ENCODE data around the gene PIGBOS1. TPM values are rescaled to one million over a fixed set of nuclear protein-coding genes. Genes with fewer than 3 reads are reported as not detected.

PIGBOS1 gene
- total RNA-seq, 1 donor from 2014 or later, result 7.6 TPM

DNA sequence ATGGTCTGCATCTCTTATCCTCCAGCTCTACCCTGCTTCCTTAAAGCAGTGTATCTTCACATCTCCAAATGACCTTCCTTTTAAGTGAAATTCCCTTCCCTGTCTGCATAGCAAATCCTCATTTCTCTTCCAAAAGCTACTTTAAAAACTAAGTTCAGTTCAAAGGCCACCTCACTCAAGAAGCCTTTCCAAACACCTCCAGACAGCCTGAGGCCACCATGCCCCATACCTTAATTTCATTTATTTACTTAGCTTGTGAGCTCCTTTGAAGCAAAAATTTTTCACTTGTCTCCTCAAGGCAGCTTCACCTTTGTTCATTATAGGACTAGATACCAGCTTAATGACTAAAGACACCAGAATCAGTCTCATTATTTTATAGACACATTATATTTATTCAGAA, 39.5 kb upstream of the PIGBOS1 start:
- intact Hi-C loops (cut with micrococcal nuclease), result no loop called here
- no peak for DNase-seq
- Histone ChIP-seq H3K27me3 (ENCODE audit: low read depth) (no peaks in the 10 kb centered on the region), H3K36me3 (peaks cover 49% of the 10 kb centered on the region), H3K9me3 (replicated peaks) (no peaks in the 10 kb centered on the region), H3K27ac (replicated peaks) (no peak overlapping the region), H3K4me3 (no peak overlapping the region), H3K4me1 (no peaks in the 10 kb centered on the region)
- TF ChIP-seq, protein P1, sequence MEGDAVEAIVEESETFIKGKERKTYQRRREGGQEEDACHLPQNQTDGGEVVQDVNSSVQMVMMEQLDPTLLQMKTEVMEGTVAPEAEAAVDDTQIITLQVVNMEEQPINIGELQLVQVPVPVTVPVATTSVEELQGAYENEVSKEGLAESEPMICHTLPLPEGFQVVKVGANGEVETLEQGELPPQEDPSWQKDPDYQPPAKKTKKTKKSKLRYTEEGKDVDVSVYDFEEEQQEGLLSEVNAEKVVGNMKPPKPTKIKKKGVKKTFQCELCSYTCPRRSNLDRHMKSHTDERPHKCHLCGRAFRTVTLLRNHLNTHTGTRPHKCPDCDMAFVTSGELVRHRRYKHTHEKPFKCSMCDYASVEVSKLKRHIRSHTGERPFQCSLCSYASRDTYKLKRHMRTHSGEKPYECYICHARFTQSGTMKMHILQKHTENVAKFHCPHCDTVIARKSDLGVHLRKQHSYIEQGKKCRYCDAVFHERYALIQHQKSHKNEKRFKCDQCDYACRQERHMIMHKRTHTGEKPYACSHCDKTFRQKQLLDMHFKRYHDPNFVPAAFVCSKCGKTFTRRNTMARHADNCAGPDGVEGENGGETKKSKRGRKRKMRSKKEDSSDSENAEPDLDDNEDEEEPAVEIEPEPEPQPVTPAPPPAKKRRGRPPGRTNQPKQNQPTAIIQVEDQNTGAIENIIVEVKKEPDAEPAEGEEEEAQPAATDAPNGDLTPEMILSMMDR (IDR thresholded peaks at IDR 0.05; ENCODE audit: borderline replicate concordance), result no peak

DNA sequence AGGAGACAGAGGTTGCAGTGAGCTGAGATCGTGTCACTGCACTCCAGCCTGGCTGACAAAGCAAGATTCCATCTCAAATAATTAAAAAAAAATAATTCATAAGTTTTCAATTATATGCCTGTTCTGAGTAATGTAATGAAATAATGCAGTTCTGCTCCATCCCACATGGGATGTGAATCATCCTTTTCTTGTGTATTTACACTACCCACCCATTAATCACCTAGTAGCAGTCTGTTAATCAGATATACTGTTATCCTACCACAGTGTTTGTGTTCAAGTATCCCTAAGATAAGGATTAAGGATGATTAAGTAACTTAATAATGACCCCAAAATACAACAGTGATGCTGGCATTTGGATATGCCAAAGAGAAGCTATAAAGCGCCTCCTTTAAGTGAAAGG, 38.9 kb upstream of the PIGBOS1 start:
- no peaks in the 10 kb centered on the region for H3K27me3 ChIP-seq (ENCODE audit: low read depth)
- H3K9me3 ChIP-seq (replicated peaks), result no peaks in the 10 kb centered on the region
- DNase-seq, result no peak
- TF ChIP-seq, protein P1 (IDR thresholded peaks at IDR 0.05; ENCODE audit: borderline replicate concordance), result no peak
- peaks cover 42% of the 10 kb centered on the region for H3K36me3 ChIP-seq
- H3K4me1 ChIP-seq, result no peaks in the 10 kb centered on the region
- no peak overlapping the region for H3K4me3 ChIP-seq
- H3K27ac ChIP-seq (replicated peaks), result no peak overlapping the region
- intact Hi-C loops (cut with micrococcal nuclease), result no loop called here

DNA sequence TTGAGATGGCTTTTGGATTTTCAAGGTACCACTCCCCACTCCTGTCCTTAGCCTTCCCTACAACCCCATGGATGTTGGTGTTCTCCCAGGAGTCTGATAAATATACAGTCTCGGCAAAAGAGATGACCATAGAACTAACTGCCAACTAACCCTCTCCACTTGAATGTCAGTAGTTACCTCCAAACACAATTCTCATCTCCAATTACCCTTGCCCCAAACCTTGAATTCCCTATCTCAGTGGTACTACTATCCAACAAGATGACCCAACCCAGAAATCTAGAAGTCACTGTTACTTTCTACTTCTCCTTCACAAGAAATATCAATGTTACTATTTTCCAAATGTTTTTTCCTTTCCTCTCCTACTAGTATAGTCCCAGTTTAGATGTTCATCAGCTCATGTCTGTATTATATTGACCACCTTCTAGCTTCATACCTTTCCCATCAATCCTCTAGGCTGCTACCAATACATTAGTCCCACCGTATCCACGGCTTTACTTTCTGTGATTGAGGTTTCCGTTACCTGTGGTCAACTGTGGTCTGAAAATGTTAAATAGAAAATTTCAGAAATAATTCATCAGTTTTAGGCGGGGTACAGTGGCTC, 38.2 kb upstream of the PIGBOS1 start:
- TF ChIP-seq, protein P1 (IDR thresholded peaks at IDR 0.05; ENCODE audit: borderline replicate concordance), result no peak
- Histone ChIP-seq H3K27ac (replicated peaks) (no peak overlapping the region), H3K4me3 (no peak overlapping the region), H3K4me1 (no peaks in the 10 kb centered on the region), H3K27me3 (ENCODE audit: low read depth) (no peaks in the 10 kb centered on the region), H3K9me3 (replicated peaks) (no peaks in the 10 kb centered on the region), H3K36me3 (peaks cover 36% of the 10 kb centered on the region)
- intact Hi-C loops (cut with micrococcal nuclease), result no loop called here
- no peak for DNase-seq

DNA sequence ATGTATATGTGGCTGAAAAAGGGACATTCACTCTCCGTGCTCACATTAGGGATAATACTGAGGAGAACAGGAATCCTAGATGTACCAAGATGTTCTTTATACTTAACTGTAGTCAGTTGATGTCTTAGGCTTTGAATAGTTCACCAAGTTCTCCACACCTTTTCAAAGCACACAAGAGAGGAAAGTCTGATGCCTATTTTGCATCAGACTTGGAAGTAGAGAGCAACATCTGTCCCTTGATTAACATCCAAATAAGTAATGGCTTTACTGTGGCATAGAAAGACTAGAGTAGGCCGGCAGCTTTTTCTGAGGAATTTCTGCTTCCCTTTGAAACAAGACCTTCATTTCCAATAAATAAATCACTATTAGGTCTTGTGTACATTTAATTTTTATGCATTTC, 34.1 kb upstream of the PIGBOS1 start:
- Histone ChIP-seq H3K27ac (replicated peaks) (no peak overlapping the region), H3K4me1 (no peaks in the 10 kb centered on the region), H3K27me3 (ENCODE audit: low read depth) (no peaks in the 10 kb centered on the region), H3K36me3 (peaks cover 26% of the 10 kb centered on the region), H3K9me3 (replicated peaks) (no peaks in the 10 kb centered on the region), H3K4me3 (no peak overlapping the region)
- intact Hi-C loops (cut with micrococcal nuclease), result no loop called here
- TF ChIP-seq, protein P1 (IDR thresholded peaks at IDR 0.05; ENCODE audit: borderline replicate concordance), result no peak
- DNase-seq, result no peak

DNA sequence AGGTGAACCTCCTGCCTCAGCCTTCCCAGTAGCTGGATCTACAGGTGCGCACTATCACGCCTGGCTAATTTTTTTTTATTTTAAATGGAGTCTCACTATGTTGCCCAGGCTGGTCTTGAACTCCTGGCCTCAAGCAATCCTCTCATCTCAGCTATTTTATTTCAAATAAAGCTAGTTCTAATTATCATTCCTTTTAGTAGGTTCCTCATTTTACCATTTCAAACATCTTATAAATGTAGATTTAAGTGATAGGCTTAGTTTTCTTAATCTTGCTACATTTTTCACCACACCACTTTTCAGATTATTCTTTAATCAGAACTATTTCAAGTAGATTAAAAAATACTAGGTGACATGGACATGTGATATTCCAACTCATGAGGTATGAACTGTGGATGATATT, 30.4 kb upstream of the PIGBOS1 start:
- intact Hi-C loops (cut with micrococcal nuclease), result no loop called here
- DNase-seq, result no peak
- peaks cover 27% of the 10 kb centered on the region for H3K36me3 ChIP-seq
- H3K27ac ChIP-seq (replicated peaks), result no peak overlapping the region
- no peaks in the 10 kb centered on the region for H3K9me3 ChIP-seq (replicated peaks)
- TF ChIP-seq, protein P1 (IDR thresholded peaks at IDR 0.05; ENCODE audit: borderline replicate concordance), result no peak
- H3K27me3 ChIP-seq (ENCODE audit: low read depth), result no peaks in the 10 kb centered on the region
- H3K4me3 ChIP-seq, result no peak overlapping the region
- H3K4me1 ChIP-seq, result peaks cover 3% of the 10 kb centered on the region
